Measurements from ENCODE around the gene DKK3. TPM values are rescaled to one million over a fixed set of nuclear protein-coding genes. Genes with fewer than 3 reads are reported as not detected.

Gene DKK3
- total RNA-seq, 1 donor = 72.4 TPM

- TF ChIP-seq CTCF (IDR thresholded peaks at IDR 0.05; ENCODE audit: extremely low read depth, low read depth, low read length) = no peak
- Histone ChIP-seq H2AFZ (ENCODE audit: low read length) (no peak overlapping the region), H3K36me3 (ENCODE audit: insufficient read depth, low read length) (peaks cover 30% of the 10 kb centered on the region), H3K9me3 (ENCODE audit: low read depth, low read length) (no peaks in the 10 kb centered on the region), H3K4me1 (ENCODE audit: insufficient read depth, low read length) (no peaks in the 10 kb centered on the region), H3K79me2 (ENCODE audit: insufficient read depth, low read length) (no peaks in the 10 kb centered on the region), H3K27me3 (ENCODE audit: insufficient read depth, low read length) (no peaks in the 10 kb centered on the region), H3K4me2 (ENCODE audit: insufficient read depth, low read length) (no peak overlapping the region), H3K27ac (ENCODE audit: low read depth, low read length) (no peak overlapping the region), H3K4me3 (ENCODE audit: insufficient read depth, low read length) (no peak overlapping the region), H4K20me1 (ENCODE audit: insufficient read depth, low read length) (no peaks in the 10 kb centered on the region)
- no peak for DNase-seq (ENCODE audit: insufficient read length, low spot score, missing footprints)
Observed at GRCh38 chr11:11958403-11959231, 49.8 kb downstream of the DKK3 start.

- Histone ChIP-seq H4K20me1 (ENCODE audit: insufficient read depth, low read length) (no peaks in the 10 kb centered on the region), H2AFZ (ENCODE audit: low read length) (no peak overlapping the region), H3K9me3 (ENCODE audit: low read depth, low read length) (no peaks in the 10 kb centered on the region), H3K4me2 (ENCODE audit: insufficient read depth, low read length) (no peak overlapping the region), H3K79me2 (ENCODE audit: insufficient read depth, low read length) (no peaks in the 10 kb centered on the region), H3K4me3 (ENCODE audit: insufficient read depth, low read length) (no peak overlapping the region), H3K27ac (ENCODE audit: low read depth, low read length) (no peak overlapping the region), H3K4me1 (ENCODE audit: insufficient read depth, low read length) (no peaks in the 10 kb centered on the region), H3K36me3 (ENCODE audit: insufficient read depth, low read length) (peaks cover 54% of the 10 kb centered on the region), H3K27me3 (ENCODE audit: insufficient read depth, low read length) (no peaks in the 10 kb centered on the region)
- DNase-seq (ENCODE audit: insufficient read length, low spot score, missing footprints) = no peak
- no peak for TF ChIP-seq CTCF (IDR thresholded peaks at IDR 0.05; ENCODE audit: extremely low read depth, low read depth, low read length)
Observed at GRCh38 chr11:11956006-11956405, 52.4 kb downstream of the DKK3 start.

GRCh38 chr11:11952036-11952435, 56.4 kb downstream of the DKK3 start:
- DNase-seq (ENCODE audit: insufficient read length, low spot score, missing footprints) = no peak
- Histone ChIP-seq H3K9me3 (ENCODE audit: low read depth, low read length) (no peaks in the 10 kb centered on the region), H3K36me3 (ENCODE audit: insufficient read depth, low read length) (peaks cover 76% of the 10 kb centered on the region), H4K20me1 (ENCODE audit: insufficient read depth, low read length) (no peaks in the 10 kb centered on the region), H3K79me2 (ENCODE audit: insufficient read depth, low read length) (no peaks in the 10 kb centered on the region), H3K4me2 (ENCODE audit: insufficient read depth, low read length) (no peak overlapping the region), H3K27ac (ENCODE audit: low read depth, low read length) (no peak overlapping the region), H3K27me3 (ENCODE audit: insufficient read depth, low read length) (no peaks in the 10 kb centered on the region), H3K4me1 (ENCODE audit: insufficient read depth, low read length) (no peaks in the 10 kb centered on the region), H3K4me3 (ENCODE audit: insufficient read depth, low read length) (no peak overlapping the region), H2AFZ (ENCODE audit: low read length) (no peak overlapping the region)
- TF ChIP-seq CTCF (IDR thresholded peaks at IDR 0.05; ENCODE audit: extremely low read depth, low read depth, low read length) = no peak

- Histone ChIP-seq H3K27me3 (ENCODE audit: insufficient read depth, low read length) (no peaks in the 10 kb centered on the region), H2AFZ (ENCODE audit: low read length) (no peak overlapping the region), H3K36me3 (ENCODE audit: insufficient read depth, low read length) (peaks cover 51% of the 10 kb centered on the region), H3K4me3 (ENCODE audit: insufficient read depth, low read length) (no peak overlapping the region), H3K27ac (ENCODE audit: low read depth, low read length) (no peak overlapping the region), H3K9me3 (ENCODE audit: low read depth, low read length) (no peaks in the 10 kb centered on the region), H3K79me2 (ENCODE audit: insufficient read depth, low read length) (peaks cover 5% of the 10 kb centered on the region), H3K4me1 (ENCODE audit: insufficient read depth, low read length) (peaks cover 12% of the 10 kb centered on the region), H4K20me1 (ENCODE audit: insufficient read depth, low read length) (no peaks in the 10 kb centered on the region), H3K4me2 (ENCODE audit: insufficient read depth, low read length) (no peak overlapping the region)
- no peak for TF ChIP-seq CTCF (IDR thresholded peaks at IDR 0.05; ENCODE audit: extremely low read depth, low read depth, low read length)
- DNase-seq (ENCODE audit: insufficient read length, low spot score, missing footprints) = no peak
Observed at GRCh38 chr11:11949482-11949881, 58.9 kb downstream of the DKK3 start.

Measured in osteoblast (primary cell).